ENCODE data around the gene PKHD1. TPM values are rescaled to one million over a fixed set of nuclear protein-coding genes. Genes with fewer than 3 reads are reported as not detected.
"Not testable (repeated sequence)": the region's sequence is repeated elsewhere in the genome, so short reads cannot be mapped to it uniquely, and the experiment has no call there.

PKHD1 gene
- total RNA-seq, 1 donor from 2014 or later: 0.02 TPM

GRCh38 chr6:51995214-51995755 lies 92.1 kb downstream of the PKHD1 start:
- Mint-ChIP-seq H3K9me3 (no peaks in the 10 kb centered on the region), H3K27me3 (ENCODE audit: low read depth) (peaks cover 49% of the 10 kb centered on the region), H3K36me3 (no peaks in the 10 kb centered on the region), H3K4me1 (no peaks in the 10 kb centered on the region), H3K27ac (no peak overlapping the region), H3K4me3 (no peak overlapping the region)
- no peak for TF ChIP-seq CTCF (IDR thresholded peaks at IDR 0.05; ENCODE audit: unreplicated experiment)
- DNase-seq (ENCODE audit: low spot score in 2 of 2, unreplicated experiment in 2 of 2): no peak

DNA sequence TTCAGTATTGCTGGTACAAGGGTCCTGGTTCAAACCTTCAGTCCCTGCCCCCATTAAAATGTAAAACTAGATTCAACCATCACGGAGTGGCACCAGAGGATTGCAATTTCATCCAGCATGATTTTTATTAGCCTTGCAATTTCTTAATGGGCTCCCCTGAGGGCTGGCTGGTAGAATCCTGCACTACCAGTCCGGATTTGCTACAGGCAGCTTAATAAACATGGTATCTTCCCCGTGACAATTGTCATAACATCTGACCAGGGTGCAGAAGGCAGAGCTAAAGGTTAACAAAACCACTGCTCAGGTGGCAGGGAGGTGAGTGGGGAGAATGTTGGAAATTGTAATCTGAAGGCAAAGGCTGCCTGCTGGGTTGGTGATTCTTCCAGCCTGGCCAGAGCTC lies 94.5 kb downstream of the PKHD1 start:
- no peak for DNase-seq (ENCODE audit: low spot score in 2 of 2, unreplicated experiment in 2 of 2)
- Mint-ChIP-seq H3K36me3 (no peaks in the 10 kb centered on the region), H3K4me3 (no peak overlapping the region), H3K27ac (no peak overlapping the region), H3K4me1 (no peaks in the 10 kb centered on the region), H3K9me3 (no peaks in the 10 kb centered on the region), H3K27me3 (ENCODE audit: low read depth) (peaks cover 48% of the 10 kb centered on the region)
- TF ChIP-seq CTCF (IDR thresholded peaks at IDR 0.05; ENCODE audit: unreplicated experiment): no peak

DNA sequence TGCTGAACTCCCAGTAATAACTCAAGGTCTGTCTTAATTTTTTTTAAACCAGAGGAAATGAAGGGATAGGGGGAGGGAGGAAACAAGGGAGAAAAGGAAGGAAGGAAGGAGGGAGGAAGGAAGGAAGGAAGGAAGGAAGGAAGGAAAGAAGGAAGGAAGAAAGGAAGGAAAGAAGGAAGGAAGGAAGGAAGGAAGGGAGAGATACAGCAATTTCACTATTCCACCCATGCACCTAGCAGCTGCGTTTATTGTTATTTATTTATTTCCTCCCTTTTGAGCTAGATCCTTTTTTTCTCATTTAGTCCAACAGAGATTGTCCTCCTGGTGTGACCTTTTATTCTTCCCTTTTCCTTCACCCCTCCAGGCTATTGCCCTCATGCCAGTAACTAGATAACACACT lies 97.6 kb downstream of the PKHD1 start:
- Mint-ChIP-seq H3K27me3 (ENCODE audit: low read depth) (peaks cover 43% of the 10 kb centered on the region), H3K4me3 (no peak overlapping the region), H3K9me3 (no peaks in the 10 kb centered on the region), H3K36me3 (no peaks in the 10 kb centered on the region), H3K4me1 (no peaks in the 10 kb centered on the region), H3K27ac (no peak overlapping the region)
- DNase-seq (ENCODE audit: low spot score in 2 of 2, unreplicated experiment in 2 of 2): no peak
- TF ChIP-seq CTCF (IDR thresholded peaks at IDR 0.05; ENCODE audit: unreplicated experiment): no peak

DNA sequence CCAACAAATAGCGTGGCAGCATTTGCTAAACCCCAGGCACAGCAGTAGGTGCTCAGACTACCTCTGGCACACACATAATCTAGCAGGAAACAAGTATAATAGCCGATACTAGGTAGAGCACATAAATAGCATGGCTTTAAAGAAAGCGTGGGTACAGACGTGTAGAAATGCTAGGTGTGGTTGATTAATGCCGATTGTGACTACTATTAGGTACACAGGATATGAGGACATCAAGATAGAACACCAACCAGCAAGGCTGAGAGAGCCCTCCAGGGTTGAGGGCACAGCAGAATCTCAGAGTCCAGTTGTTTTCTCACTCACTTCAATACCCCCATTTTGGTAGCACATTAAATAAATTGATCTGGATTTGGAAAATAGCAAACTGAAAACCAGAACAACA lies 100.5 kb downstream of the PKHD1 start:
- Mint-ChIP-seq H3K36me3 (no peaks in the 10 kb centered on the region), H3K4me3 (no peak overlapping the region), H3K4me1 (peaks cover 4% of the 10 kb centered on the region), H3K27me3 (ENCODE audit: low read depth) (peaks cover 25% of the 10 kb centered on the region), H3K9me3 (no peaks in the 10 kb centered on the region), H3K27ac (no peak overlapping the region)
- no peak for DNase-seq (ENCODE audit: low spot score in 2 of 2, unreplicated experiment in 2 of 2)
- no peak for TF ChIP-seq CTCF (IDR thresholded peaks at IDR 0.05; ENCODE audit: unreplicated experiment)

DNA sequence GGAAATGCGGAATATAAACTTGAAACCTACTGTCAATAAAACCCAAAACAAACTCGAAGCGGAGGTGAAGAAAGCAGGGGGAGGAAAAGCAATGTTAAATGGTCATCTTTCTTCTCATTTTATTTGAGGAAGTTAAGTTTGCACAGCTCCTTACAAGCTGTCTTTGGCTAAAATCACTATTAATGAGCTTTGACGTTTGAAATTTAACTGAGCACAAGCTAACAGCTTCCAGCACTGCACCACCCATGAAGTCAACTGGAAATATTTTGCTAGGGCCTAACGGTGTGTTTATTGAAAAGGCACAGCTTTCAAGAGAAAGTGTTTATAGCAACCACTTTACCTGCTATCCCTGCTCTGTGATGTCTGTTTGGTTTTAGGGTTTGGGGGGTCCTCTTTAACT lies 103.8 kb downstream of the PKHD1 start:
- Mint-ChIP-seq H3K4me1 (peaks cover 4% of the 10 kb centered on the region), H3K36me3 (no peaks in the 10 kb centered on the region), H3K4me3 (no peak overlapping the region), H3K27ac (no peak overlapping the region), H3K27me3 (ENCODE audit: low read depth) (peaks cover 9% of the 10 kb centered on the region), H3K9me3 (peaks cover 7% of the 10 kb centered on the region)
- no peak for DNase-seq (ENCODE audit: low spot score in 2 of 2, unreplicated experiment in 2 of 2)
- TF ChIP-seq CTCF (IDR thresholded peaks at IDR 0.05; ENCODE audit: unreplicated experiment): no peak

DNA sequence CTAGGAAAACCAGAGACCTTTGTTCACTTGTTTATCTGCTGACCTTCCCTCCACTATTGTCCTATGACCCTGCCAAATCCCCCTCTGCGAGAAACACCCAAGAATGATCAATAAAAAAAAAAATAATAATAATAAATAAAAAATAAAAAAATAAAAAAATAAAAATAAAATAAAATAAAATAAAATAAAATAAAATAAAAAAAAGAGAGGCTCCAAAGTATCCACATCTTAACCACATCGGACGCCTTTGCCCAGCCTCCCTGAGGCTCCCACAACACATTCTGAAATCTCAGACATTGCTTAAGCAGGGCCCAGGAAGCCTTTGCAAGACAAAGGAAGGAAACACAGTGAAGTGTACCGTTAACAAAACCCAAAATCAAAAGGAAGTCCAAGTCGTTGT lies 104.7 kb downstream of the PKHD1 start:
- H3K27me3 Mint-ChIP-seq (ENCODE audit: low read depth); H3K27ac Mint-ChIP-seq; DNase-seq (ENCODE audit: low spot score in 2 of 2, unreplicated experiment in 2 of 2); H3K4me3 Mint-ChIP-seq; H3K4me1 Mint-ChIP-seq; H3K9me3 Mint-ChIP-seq; H3K36me3 Mint-ChIP-seq: not testable (repeated sequence)
